ENCODE results near the gene KCTD2.

- TF ChIP-seq, protein P1, sequence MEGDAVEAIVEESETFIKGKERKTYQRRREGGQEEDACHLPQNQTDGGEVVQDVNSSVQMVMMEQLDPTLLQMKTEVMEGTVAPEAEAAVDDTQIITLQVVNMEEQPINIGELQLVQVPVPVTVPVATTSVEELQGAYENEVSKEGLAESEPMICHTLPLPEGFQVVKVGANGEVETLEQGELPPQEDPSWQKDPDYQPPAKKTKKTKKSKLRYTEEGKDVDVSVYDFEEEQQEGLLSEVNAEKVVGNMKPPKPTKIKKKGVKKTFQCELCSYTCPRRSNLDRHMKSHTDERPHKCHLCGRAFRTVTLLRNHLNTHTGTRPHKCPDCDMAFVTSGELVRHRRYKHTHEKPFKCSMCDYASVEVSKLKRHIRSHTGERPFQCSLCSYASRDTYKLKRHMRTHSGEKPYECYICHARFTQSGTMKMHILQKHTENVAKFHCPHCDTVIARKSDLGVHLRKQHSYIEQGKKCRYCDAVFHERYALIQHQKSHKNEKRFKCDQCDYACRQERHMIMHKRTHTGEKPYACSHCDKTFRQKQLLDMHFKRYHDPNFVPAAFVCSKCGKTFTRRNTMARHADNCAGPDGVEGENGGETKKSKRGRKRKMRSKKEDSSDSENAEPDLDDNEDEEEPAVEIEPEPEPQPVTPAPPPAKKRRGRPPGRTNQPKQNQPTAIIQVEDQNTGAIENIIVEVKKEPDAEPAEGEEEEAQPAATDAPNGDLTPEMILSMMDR (IDR thresholded peaks at IDR 0.05) = no peak
- TF ChIP-seq POLR2A (IDR thresholded peaks at IDR 0.05) = no peak
Observed at GRCh38 chr17:75041656-75042280, 5.3 kb upstream of the KCTD2 start.
